Measurements from ENCODE around the gene RBM12. TPM values are rescaled to one million over a fixed set of nuclear protein-coding genes. Genes with fewer than 3 reads are reported as not detected.

The RBM12 gene
- total RNA-seq (98.0 and 105 TPM in 2 replicates), polyA plus RNA-seq (120 and 121 TPM in 2 replicates), polyA minus RNA-seq (334 and 392 TPM in 2 replicates), Bru-seq, nascent RNA (percentile 98 among the genes with signal in this experiment), BruChase-seq, experiment 1, labeled RNA remaining after a 6-hour chase (percentile 98 among the genes with signal in this experiment), BruChase-seq, experiment 2, labeled RNA remaining after a 2-hour chase (percentile 99 among the genes with signal in this experiment)
- polyA plus RNA-seq (2011; cell fraction: cytosol; rRNA removed): 55.0 and 62.6 TPM in 2 replicates
- polyA plus RNA-seq (2011; cell fraction: nucleus; rRNA removed): 104 and 125 TPM in 2 replicates
- polyA plus RNA-seq (2012): 62.3 and 68.2 TPM in 2 replicates
- 75.2 TPM for polyA minus RNA-seq (2011; cell fraction: cytosol; rRNA and poly(A)+ RNA removed)
- 129 and 133 TPM in 2 replicates for polyA minus RNA-seq (2011; cell fraction: nucleus; rRNA and poly(A)+ RNA removed)
- long read RNA-seq, full-length matches to known transcripts: 39 of 84 reads
- long read RNA-seq, partial matches to known transcripts: 0 of 84 reads
- long read RNA-seq, other reads (novel, unspliced or antisense): 45 of 84 reads

- peaks cover 11% of the 10 kb centered on the region for H4K20me1 ChIP-seq (replicated peaks; ENCODE audit: control insufficient read depth, extremely low read depth, insufficient read depth, low read length)
- no peaks in the 10 kb centered on the region for H3K27me3 ChIP-seq (ENCODE audit: control insufficient read depth in 2 of 2, insufficient read depth in 2 of 2, low read length in 2 of 2)
- intact Hi-C loops (cut with micrococcal nuclease) (loop anchor here (1.0 to 5.0 kb wide), 3 partner anchors 34 to 78 kb away; partner anchors contain the start of genes NFS1, RBM39 and ROMO1), dilution Hi-C loops (cut with MboI; ENCODE audit: extremely low pct_ligation_motif_present, low sequenced_read_pairs) (no loop called here)
- peaks cover 19% of the 10 kb centered on the region for H3K4me1 ChIP-seq (ENCODE audit: control insufficient read depth, extremely low read depth, insufficient read depth, low read length)
- no peaks in the 10 kb centered on the region for H3K9me1 ChIP-seq (replicated peaks; ENCODE audit: control insufficient read depth, extremely low read depth, insufficient read depth, low read length)
- FAIRE-seq (peak; percentile 91), DNase-seq (ENCODE audit: low read depth, low spot score) (peak; percentile 94)
- CTCF ChIA-PET: interaction anchor here (0.8 to 1.3 kb wide), 4 partner anchors 9 to 78 kb away, joined by 3 to 4 read pairs (median 3); partner anchors contain the start of genes RBM39 and SPAG4
- TF ChIP-seq GATA2 (IDR thresholded peaks at IDR 0.05; ENCODE audit: insufficient read depth, insufficient read length, low read depth, low read length): no peak
- no peak for TF ChIP-seq FOS (IDR thresholded peaks at IDR 0.05; ENCODE audit: borderline replicate concordance, insufficient read depth, low read length)
- TF ChIP-seq POLR2A (IDR thresholded peaks at IDR 0.05; ENCODE audit: low read depth, low read length): peak; percentile 95
- TF ChIP-seq MYC (IDR thresholded peaks at IDR 0.05; ENCODE audit: low read depth, low read length): no peak
- TF ChIP-seq MAX (IDR thresholded peaks at IDR 0.05; ENCODE audit: insufficient read depth, insufficient read length): no peak
- TF ChIP-seq POLR2AphosphoS5 (IDR thresholded peaks at IDR 0.05; ENCODE audit: insufficient read depth, low read depth, low read length): peak; percentile 98
- no peak for TF ChIP-seq EZH2 (IDR thresholded peaks at IDR 0.05; ENCODE audit: borderline replicate concordance, low read depth, low read length, severe bottlenecking)
- peak in 1 of 2 donors; percentile 6 for TF ChIP-seq CTCF (IDR thresholded peaks at IDR 0.05; ENCODE audit: extremely low read depth in 1 of 2, insufficient read depth in 1 of 2, low read depth in 1 of 2, low read length in 2 of 2)
- TF ChIP-seq JUN (IDR thresholded peaks at IDR 0.05; ENCODE audit: borderline replicate concordance, insufficient read depth, insufficient read length, low read depth): no peak
- no TSS peak for BruUV-seq (replicated peaks)
- H3K4me2 ChIP-seq (ENCODE audit: insufficient read depth, low read length): peak within 1 kb of the TSS; percentile 77
- peak within 1 kb of the TSS; percentile 59 for H3K9ac ChIP-seq (replicated peaks; ENCODE audit: extremely low read depth, insufficient read depth, low read length)
- H3K27ac ChIP-seq (ENCODE audit: insufficient read depth, low read depth, low read length): peak within 1 kb of the TSS; percentile 33
- H3K36me3 ChIP-seq (ENCODE audit: control insufficient read depth in 2 of 2, extremely low read depth in 1 of 2, insufficient read depth in 2 of 2, low read length in 2 of 2): peaks cover 0 to 4% of the 10 kb centered on the region in 2 experiments
- H3K4me3 ChIP-seq (replicated peaks in 1 of 3; ENCODE audit: insufficient read depth in 1 of 3, low read depth in 1 of 3, low read length in 3 of 3): peak within 1 kb of the TSS; percentile 13 to 81 (median 78)
- peaks cover 49% of the 10 kb centered on the region for H3K79me2 ChIP-seq (ENCODE audit: control insufficient read depth, insufficient read depth, low read length)
- POLR2A ChIA-PET: no interaction called here
- H2AFZ ChIP-seq (ENCODE audit: low read depth, low read length): peak within 1 kb of the TSS; percentile 64
- H3K9me3 ChIP-seq (replicated peaks; ENCODE audit: control insufficient read depth, insufficient read depth, low read length): no peaks in the 10 kb centered on the region
Observed at GRCh38 chr20:35664466-35665206, at the start of gene RBM12, which contains the start of gene CPNE1. Gene RBM12, minus strand, starts transcription at chr20:35664900. Its CDS starts 9,578 bp downstream, at chr20:35655322. Gene CPNE1, minus strand, starts transcription at chr20:35664900. Its CDS starts 31,977 bp downstream, at chr20:35632923.

Data from endothelial cell of umbilical vein (primary cell).